ENCODE measurements around the gene SRP68.
"Not testable (repeated sequence)": the region's sequence is repeated elsewhere in the genome, so short reads cannot be mapped to it uniquely, and the experiment has no call there.

Gene SRP68

GRCh38 chr17:76076765-76077583 is 4.7 kb upstream of the SRP68 start:
- no peak for DNase-seq (ENCODE audit: low spot score)

- DNase-seq (ENCODE audit: low spot score), result no peak
These were observed 3.9 kb upstream of the SRP68 start for GRCh38 chr17:76076146-76076764.

- DNase-seq (ENCODE audit: low spot score), result no peak
These were observed 3.2 kb upstream of the SRP68 start for GRCh38 chr17:76075364-76076145.

- DNase-seq (ENCODE audit: low spot score), result no peak
These were observed 2.4 kb upstream of the SRP68 start, which contains the start of gene GALR2 for GRCh38 chr17:76074390-76075363. Gene GALR2 (plus strand): TSS chr17:76074781. CDS start chr17:76074884, 103 bp downstream.

GRCh38 chr17:76071531-76072147 is 678 bp downstream of the SRP68 start:
- no peak for DNase-seq (ENCODE audit: low spot score)

- DNase-seq (ENCODE audit: low spot score), result no peak
These were observed 6.5 kb downstream of the SRP68 start for GRCh38 chr17:76065775-76066174.

GRCh38 chr17:76063875-76064546 is 8.3 kb downstream of the SRP68 start:
- DNase-seq (ENCODE audit: low spot score), result peak; percentile 42

GRCh38 chr17:76058264-76058663 is 14.1 kb downstream of the SRP68 start:
- not testable (repeated sequence) for DNase-seq (ENCODE audit: low spot score)

- no peak for DNase-seq (ENCODE audit: low spot score)
These were observed 15.4 kb downstream of the SRP68 start for GRCh38 chr17:76056882-76057281.

GRCh38 chr17:76054112-76054476 is 18.2 kb downstream of the SRP68 start:
- no peak for DNase-seq (ENCODE audit: low spot score)

GRCh38 chr17:76053246-76054111 is 18.8 kb downstream of the SRP68 start:
- DNase-seq (ENCODE audit: low spot score), result no peak

- no peak for DNase-seq (ENCODE audit: low spot score)
These were observed 20.8 kb downstream of the SRP68 start for GRCh38 chr17:76051561-76051960.

GRCh38 chr17:76050538-76051467 is 21.5 kb downstream of the SRP68 start:
- no peak for DNase-seq (ENCODE audit: low spot score)

- no peak for DNase-seq (ENCODE audit: low spot score)
These were observed 22.3 kb downstream of the SRP68 start for GRCh38 chr17:76049836-76050537.

GRCh38 chr17:76049239-76049638 is 23.1 kb downstream of the SRP68 start:
- DNase-seq (ENCODE audit: low spot score), result no peak

GRCh38 chr17:76048711-76049110 is 23.6 kb downstream of the SRP68 start:
- no peak for DNase-seq (ENCODE audit: low spot score)

GRCh38 chr17:76048025-76048605 is 24.2 kb downstream of the SRP68 start:
- no peak for DNase-seq (ENCODE audit: low spot score)
